IgD-negative memory B cell (primary cell): Measurements from ENCODE around the gene ARHGAP8. TPM values are rescaled to one million over a fixed set of nuclear protein-coding genes. Genes with fewer than 3 reads are reported as not detected.

Experiments
- H3K27ac Mint-ChIP-seq, 3 donors: one replicate each; pipeline ENCODE4 v1.8.0; 2020 to 2022; ENCODE audit warnings: mild to moderate bottlenecking in 3 of 3, mixed read lengths in 3 of 3, moderate library complexity in 1 of 3
- H3K27me3 Mint-ChIP-seq: one replicate; pipeline ENCODE4 v1.8.0; 2021; ENCODE audit warnings: mixed read lengths
- H3K36me3 Mint-ChIP-seq: one replicate; pipeline ENCODE4 v1.8.0; 2020; ENCODE audit warnings: mild to moderate bottlenecking, mixed read lengths
- H3K4me1 Mint-ChIP-seq, 3 donors: one replicate each; pipeline ENCODE4 v1.8.0; 2020 to 2022; ENCODE audit warnings: mixed read lengths in 3 of 3, mild to moderate bottlenecking in 1 of 3
- H3K4me3 Mint-ChIP-seq, 4 donors: one replicate each; pipeline ENCODE4 v1.8.0; 2020 to 2022; ENCODE audit warnings: mild to moderate bottlenecking in 4 of 4, mixed read lengths in 4 of 4, moderate library complexity in 3 of 4
- H3K9me3 Mint-ChIP-seq, 3 donors: one replicate each; pipeline ENCODE4 v1.8.0; 2020 to 2021; ENCODE audit warnings: mixed read lengths in 3 of 3, mild to moderate bottlenecking in 1 of 3
- polyA plus RNA-seq: library from polyadenylated mRNA; unstranded; fragments of 300-500 nt; fragmentation: Illumina TruSeq; gene quantifications from one replicate; pipeline ENCODE4 v1.2.3, GENCODE V29; 2021

Gene ARHGAP8
- polyA plus RNA-seq, 1 donor from 2014 or later: not detected

DNA sequence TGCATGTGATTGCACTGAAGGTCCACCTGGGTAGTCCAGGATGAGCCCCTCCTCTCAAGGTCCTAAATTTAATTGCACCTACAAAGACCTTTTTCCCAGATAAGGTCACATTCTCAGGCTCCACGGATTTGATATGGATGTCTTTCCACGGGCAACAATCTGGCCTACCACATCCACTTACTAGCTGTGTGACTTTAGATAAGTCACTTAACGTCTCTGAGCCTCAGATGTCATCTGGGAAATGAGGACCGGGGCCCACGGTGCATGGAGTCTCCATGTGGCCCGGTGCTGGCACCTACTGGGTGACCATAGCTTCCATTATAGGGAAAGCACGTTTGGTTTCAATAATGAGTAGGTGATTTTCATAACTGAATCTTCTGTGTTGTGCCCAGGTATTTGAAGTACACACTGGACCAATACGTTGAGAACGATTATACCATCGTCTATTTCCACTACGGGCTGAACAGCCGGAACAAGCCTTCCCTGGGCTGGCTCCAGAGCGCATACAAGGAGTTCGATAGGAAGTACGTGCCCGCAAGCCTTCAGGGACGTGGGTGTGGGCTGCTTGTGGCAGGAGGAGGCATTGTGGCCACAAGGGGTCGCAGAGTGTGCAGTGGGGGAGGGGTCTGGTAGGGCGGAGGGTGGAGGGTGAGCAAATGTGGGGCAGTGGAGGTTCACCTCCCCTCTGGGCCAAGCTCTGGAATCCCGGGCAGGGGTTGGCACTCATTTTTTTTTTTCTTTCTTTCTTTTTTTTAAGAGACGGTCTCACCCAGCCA lies 55.7 kb downstream of the ARHGAP8 start:
- Mint-ChIP-seq H3K4me3 (no peak overlapping the region), H3K27me3 (peaks cover 18% of the 10 kb centered on the region), H3K4me1 (peaks cover 0 to 3% (median 3%) of the 10 kb centered on the region in 3 donors), H3K27ac (no peak overlapping the region), H3K9me3 (no peaks in the 10 kb centered on the region), H3K36me3 (peaks cover 2% of the 10 kb centered on the region)

DNA sequence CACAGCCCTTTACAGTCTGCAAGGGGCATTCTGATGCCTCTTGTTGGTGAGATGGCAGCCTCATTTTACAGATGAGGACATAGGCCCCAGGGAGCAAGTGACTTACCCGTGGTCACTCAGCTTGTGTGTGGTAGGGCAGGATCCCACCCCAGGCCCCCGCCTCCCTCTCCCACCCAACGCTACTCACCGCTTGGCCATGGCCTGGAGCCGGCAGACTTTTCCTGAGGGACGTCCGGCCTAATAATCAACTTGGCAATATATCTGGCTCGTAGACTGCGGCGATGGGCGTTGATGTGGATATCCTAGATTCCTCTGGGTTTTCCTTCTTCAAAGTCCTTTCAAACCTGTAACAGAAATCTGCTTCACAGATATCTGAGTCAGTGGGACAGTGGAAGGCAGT lies 57.1 kb downstream of the ARHGAP8 start:
- Mint-ChIP-seq H3K27ac (no peak overlapping the region), H3K4me1 (peaks cover 0 to 3% (median 3%) of the 10 kb centered on the region in 3 donors), H3K9me3 (peaks cover 0 to 2% (median 0%) of the 10 kb centered on the region in 3 donors), H3K4me3 (no peak overlapping the region), H3K27me3 (peaks cover 10% of the 10 kb centered on the region), H3K36me3 (peaks cover 2% of the 10 kb centered on the region)

GRCh38 chr22:44811141-44811540 lies 58.8 kb downstream of the ARHGAP8 start:
- no peak overlapping the region for H3K27ac Mint-ChIP-seq

DNA sequence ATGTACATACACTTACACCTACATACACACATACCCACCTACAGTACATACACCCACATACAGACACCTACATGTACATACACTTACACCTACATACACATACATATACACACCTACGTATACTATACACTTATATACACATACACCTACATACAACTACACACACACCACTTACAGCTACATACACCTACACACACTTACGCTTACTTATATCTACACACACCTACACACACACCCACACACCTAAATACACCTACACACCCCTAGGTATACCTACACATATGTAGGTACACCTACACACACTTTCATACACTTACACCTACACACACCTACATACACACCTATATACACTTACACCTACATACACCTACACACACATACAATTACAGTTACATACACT lies 61.0 kb downstream of the ARHGAP8 start:
- H3K4me1 Mint-ChIP-seq: no peaks in the 10 kb centered on the region
- peaks cover 0 to 2% (median 0%) of the 10 kb centered on the region in 3 donors for H3K9me3 Mint-ChIP-seq
- H3K36me3 Mint-ChIP-seq: no peaks in the 10 kb centered on the region
- H3K27me3 Mint-ChIP-seq: peaks cover 2% of the 10 kb centered on the region
- no peak overlapping the region for H3K27ac Mint-ChIP-seq
- H3K4me3 Mint-ChIP-seq: no peak overlapping the region

More at GRCh38 chr22:44811141-44811540, 58.8 kb downstream of the ARHGAP8 start:
- H3K4me3 Mint-ChIP-seq: no peak overlapping the region
- H3K27me3 Mint-ChIP-seq: peaks cover 9% of the 10 kb centered on the region
- H3K4me1 Mint-ChIP-seq: peaks cover 0 to 3% (median 3%) of the 10 kb centered on the region in 3 donors
- H3K36me3 Mint-ChIP-seq: peaks cover under 1% of the 10 kb centered on the region
- H3K9me3 Mint-ChIP-seq: peaks cover 0 to 2% (median 0%) of the 10 kb centered on the region in 3 donors

GRCh38 chr22:44814266-44815098 lies 62.1 kb downstream of the ARHGAP8 start:
- H3K9me3 Mint-ChIP-seq: peaks cover 0 to 2% (median 0%) of the 10 kb centered on the region in 3 donors
- no peak overlapping the region for H3K27ac Mint-ChIP-seq
- no peaks in the 10 kb centered on the region for H3K36me3 Mint-ChIP-seq
- H3K4me3 Mint-ChIP-seq: no peak overlapping the region
- peaks cover 2% of the 10 kb centered on the region for H3K27me3 Mint-ChIP-seq
- H3K4me1 Mint-ChIP-seq: no peaks in the 10 kb centered on the region

DNA sequence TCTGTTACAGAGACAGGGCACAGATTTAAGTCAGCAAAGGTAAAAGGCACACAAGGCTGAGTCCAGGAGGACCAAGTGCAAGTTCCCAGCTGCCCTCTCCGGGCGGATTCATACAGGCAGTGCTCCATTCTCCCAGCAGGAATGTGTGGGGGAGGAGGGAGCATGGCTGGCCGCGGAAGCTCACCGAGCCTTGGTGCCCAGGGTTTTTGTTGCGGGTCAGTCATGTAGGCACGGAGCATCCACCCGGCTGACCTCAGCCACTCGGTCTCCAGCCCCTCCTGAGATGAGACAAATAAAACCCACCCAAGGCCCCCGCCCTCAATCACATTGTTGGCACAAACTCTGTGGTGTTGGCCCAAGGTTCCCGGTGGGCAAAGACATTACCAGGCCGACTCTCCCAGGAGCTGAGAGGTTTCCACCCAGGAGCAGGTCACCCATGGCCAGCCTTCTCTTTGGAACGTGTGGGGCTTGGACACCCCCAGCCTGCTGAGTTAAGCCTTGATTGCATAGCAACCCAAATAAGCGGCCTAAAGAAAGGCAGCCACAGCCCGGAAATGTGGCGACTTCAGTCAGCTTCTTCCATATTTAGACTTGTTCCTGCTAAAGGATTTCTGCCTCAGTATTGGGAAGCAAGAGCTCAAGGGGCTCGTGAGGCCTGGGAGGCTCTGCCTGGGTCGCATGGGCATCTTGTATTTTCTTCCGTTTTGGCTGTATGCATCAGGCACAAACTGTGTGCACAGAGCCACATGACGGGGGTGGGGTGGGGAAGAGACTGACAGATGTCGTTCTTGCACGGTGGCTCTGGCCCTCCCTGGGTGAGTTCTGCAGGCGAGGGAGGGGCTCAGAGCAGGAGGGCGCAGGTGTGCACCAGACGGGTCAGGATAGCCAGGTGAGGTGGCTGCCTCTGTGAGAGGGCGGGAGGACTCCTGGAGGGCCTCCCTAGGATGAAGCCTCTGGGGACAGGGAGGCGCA lies 63.0 kb downstream of the ARHGAP8 start:
- Mint-ChIP-seq H3K27me3 (peaks cover 2% of the 10 kb centered on the region), H3K9me3 (peaks cover 0 to 2% (median 0%) of the 10 kb centered on the region in 3 donors), H3K4me3 (no peak overlapping the region), H3K36me3 (no peaks in the 10 kb centered on the region), H3K27ac (no peak overlapping the region), H3K4me1 (no peaks in the 10 kb centered on the region)

- Mint-ChIP-seq H3K27me3 (peaks cover 2% of the 10 kb centered on the region), H3K4me3 (no peak overlapping the region), H3K27ac (no peak overlapping the region), H3K4me1 (no peaks in the 10 kb centered on the region), H3K9me3 (peaks cover 0 to 2% (median 0%) of the 10 kb centered on the region in 3 donors), H3K36me3 (no peaks in the 10 kb centered on the region)
Observed at GRCh38 chr22:44816141-44816540, 63.8 kb downstream of the ARHGAP8 start.

GRCh38 chr22:44818727-44819126 lies 66.4 kb downstream of the ARHGAP8 start:
- Mint-ChIP-seq H3K27ac (no peak overlapping the region), H3K9me3 (no peaks in the 10 kb centered on the region), H3K27me3 (peaks cover 2% of the 10 kb centered on the region), H3K4me3 (no peak overlapping the region), H3K4me1 (no peaks in the 10 kb centered on the region), H3K36me3 (no peaks in the 10 kb centered on the region)

DNA sequence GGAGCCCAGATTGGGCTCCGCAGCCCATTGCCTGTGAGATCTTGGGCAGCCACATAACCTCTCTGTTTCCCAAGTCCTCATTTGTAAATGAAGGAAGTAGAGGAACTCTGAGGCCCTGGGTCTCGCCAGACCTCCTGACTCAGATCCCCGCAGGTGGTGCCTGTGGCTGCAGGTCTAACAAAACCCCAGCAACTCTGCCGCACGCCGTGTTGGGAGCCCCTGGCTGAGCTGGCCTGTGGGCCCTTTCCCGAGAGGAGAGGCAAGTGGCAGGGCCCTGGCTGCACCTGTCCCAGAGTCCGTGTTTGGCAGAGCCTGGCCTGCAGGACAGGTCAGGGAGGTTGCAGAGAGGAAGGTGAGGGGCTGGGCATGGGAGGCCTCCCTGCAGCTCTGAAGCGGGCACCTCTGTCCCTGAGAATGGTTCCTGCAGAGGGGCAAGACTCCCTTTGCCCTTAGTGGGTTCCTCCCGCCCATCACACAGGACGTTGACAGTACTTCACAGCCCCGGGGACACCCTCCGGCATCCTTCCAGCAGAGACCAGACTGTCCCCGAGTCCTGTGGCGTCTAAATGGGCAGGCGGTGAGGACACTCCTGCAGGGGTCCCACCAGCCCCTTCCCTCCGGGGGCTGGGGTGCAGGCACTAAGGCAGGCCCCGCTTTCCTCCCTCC lies 67.7 kb downstream of the ARHGAP8 start:
- no peaks in the 10 kb centered on the region for H3K4me1 Mint-ChIP-seq
- no peak overlapping the region for H3K4me3 Mint-ChIP-seq
- peaks cover 2% of the 10 kb centered on the region for H3K27me3 Mint-ChIP-seq
- H3K36me3 Mint-ChIP-seq: no peaks in the 10 kb centered on the region
- H3K9me3 Mint-ChIP-seq: no peaks in the 10 kb centered on the region
- no peak overlapping the region for H3K27ac Mint-ChIP-seq

DNA sequence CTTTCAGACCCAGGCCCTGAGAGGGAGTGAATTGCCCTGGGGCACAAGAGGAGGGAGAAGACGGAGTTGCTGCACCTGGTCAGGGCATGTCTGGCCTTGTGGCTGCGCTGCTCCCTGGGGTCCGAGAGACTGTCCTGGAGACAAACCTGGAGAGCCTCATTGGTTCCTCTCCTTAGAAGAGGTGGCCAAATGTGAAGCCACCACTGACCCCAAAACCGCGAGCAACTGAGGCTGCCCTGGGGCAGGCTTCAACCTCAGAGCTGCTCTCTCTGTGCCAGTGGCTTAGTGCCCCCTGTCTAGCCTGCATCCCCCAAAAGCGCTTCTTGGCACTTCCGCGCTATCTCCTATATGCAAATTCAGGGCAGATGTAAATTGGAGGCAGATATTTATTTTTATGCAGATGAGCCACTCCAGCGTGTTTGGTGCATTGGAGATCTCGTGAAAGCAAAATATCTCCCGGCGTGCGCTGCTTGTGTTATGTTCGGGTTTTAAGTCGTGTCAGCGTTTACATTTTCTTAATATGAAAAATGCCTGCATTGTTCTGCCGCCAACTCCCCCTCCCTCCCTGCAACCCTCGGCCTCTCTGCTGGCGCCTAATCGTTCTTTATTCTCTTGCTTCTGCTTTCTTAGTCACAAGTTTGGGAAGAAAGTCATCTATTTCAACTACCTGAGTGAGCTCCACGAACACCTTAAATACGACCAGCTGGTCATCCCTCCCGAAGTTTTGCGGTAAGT lies 69.5 kb downstream of the ARHGAP8 start:
- Mint-ChIP-seq H3K4me3 (no peak overlapping the region), H3K36me3 (peaks cover 2% of the 10 kb centered on the region), H3K27me3 (peaks cover 1% of the 10 kb centered on the region), H3K9me3 (peaks cover 0 to 2% (median 0%) of the 10 kb centered on the region in 3 donors), H3K27ac (no peak overlapping the region), H3K4me1 (no peaks in the 10 kb centered on the region)

- Mint-ChIP-seq H3K4me3 (no peak overlapping the region), H3K9me3 (peaks cover 0 to 4% (median 0%) of the 10 kb centered on the region in 3 donors), H3K36me3 (peaks cover 3% of the 10 kb centered on the region)
Observed at GRCh38 chr22:44822534-44822933, 70.2 kb downstream of the ARHGAP8 start.

DNA sequence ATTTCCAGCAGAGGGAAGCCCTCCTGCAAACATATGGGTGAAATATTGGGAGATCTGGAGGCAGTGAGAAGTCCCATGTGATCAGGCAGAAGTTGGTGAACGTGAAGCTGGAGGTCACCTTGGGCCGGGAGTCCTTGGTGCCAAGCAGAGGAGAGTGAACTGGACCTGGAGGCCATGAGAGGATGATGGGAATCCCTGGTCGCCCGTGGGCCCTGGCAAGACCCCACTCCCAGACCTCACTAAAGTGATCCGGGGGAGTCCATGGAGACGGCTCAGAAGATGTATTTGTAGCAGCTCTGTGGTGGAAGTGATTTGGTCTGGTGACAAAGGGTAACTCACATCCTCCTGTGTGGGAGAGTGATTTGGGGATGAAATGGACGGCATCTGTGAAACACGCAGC lies 71.0 kb downstream of the ARHGAP8 start:
- Mint-ChIP-seq H3K9me3 (peaks cover 0 to 4% (median 0%) of the 10 kb centered on the region in 3 donors), H3K36me3 (peaks cover 3% of the 10 kb centered on the region), H3K27me3 (peaks cover 11% of the 10 kb centered on the region), H3K4me1 (no peaks in the 10 kb centered on the region), H3K27ac (peak overlapping the region in 1 of 3 donors; percentile 28), H3K4me3 (no peak overlapping the region)

More at GRCh38 chr22:44822534-44822933, 70.2 kb downstream of the ARHGAP8 start:
- Mint-ChIP-seq H3K27me3 (peaks cover 6% of the 10 kb centered on the region), H3K4me1 (no peaks in the 10 kb centered on the region), H3K27ac (no peak overlapping the region)

DNA sequence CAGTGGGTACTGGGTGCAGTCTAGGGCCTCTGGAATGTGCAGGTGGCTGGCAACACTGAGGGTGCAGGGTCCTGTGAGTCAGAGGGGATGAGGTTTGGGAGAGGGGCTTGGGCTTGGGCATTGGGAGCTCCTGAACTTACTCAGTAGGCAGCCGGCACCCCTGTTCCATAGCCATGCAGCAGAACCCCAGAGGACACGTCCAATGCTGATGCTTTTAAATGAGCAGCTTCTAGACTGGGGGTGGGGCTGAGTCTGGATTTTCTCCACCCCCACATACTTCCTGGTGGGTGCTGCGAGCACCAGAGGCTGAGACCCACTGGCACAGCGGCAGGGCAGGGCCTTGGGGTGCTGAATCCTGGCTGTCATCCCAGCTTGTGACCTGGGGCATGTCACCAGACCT lies 71.4 kb downstream of the ARHGAP8 start:
- Mint-ChIP-seq H3K27me3 (peaks cover 11% of the 10 kb centered on the region), H3K9me3 (peaks cover 0 to 4% (median 0%) of the 10 kb centered on the region in 3 donors), H3K4me3 (no peak overlapping the region), H3K27ac (peak overlapping the region in 1 of 3 donors; percentile 28), H3K36me3 (peaks cover 3% of the 10 kb centered on the region), H3K4me1 (no peaks in the 10 kb centered on the region)
